ENCODE results near the gene ATRIP.

Gene ATRIP

DNA sequence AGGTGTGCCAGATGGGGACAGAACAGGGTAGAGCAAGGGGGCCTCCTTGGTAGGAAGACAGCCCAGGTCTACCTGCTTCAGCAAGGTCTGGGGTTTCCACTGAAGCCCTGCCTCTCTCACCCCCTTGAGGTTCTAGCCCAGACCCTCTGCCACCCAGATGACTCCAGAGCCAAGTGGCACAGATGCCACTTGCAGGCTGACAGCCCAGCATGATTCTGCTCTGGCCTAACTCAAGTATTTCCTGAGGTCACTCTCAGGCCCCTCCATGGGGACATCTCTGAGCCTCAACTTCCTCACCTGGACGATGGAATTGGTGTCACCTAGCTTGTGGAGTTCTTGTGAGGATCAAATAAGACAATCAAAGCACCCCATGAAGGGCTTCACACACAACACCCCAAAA, 40.6 kb upstream of the ATRIP start:
- no peaks in the 10 kb centered on the region for H3K36me3 ChIP-seq (replicated peaks)
- no peaks in the 10 kb centered on the region for H3K27me3 ChIP-seq (replicated peaks)
- H3K27ac ChIP-seq = no peak overlapping the region
- TF ChIP-seq, protein P1, sequence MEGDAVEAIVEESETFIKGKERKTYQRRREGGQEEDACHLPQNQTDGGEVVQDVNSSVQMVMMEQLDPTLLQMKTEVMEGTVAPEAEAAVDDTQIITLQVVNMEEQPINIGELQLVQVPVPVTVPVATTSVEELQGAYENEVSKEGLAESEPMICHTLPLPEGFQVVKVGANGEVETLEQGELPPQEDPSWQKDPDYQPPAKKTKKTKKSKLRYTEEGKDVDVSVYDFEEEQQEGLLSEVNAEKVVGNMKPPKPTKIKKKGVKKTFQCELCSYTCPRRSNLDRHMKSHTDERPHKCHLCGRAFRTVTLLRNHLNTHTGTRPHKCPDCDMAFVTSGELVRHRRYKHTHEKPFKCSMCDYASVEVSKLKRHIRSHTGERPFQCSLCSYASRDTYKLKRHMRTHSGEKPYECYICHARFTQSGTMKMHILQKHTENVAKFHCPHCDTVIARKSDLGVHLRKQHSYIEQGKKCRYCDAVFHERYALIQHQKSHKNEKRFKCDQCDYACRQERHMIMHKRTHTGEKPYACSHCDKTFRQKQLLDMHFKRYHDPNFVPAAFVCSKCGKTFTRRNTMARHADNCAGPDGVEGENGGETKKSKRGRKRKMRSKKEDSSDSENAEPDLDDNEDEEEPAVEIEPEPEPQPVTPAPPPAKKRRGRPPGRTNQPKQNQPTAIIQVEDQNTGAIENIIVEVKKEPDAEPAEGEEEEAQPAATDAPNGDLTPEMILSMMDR (IDR thresholded peaks at IDR 0.05; ENCODE audit: low read depth, low read length, missing control alignments) = no peak
- no peak for DNase-seq
- H3K4me3 ChIP-seq (ENCODE audit: low read depth, low read length) = no peak overlapping the region
- in situ Hi-C loops (cut with HindIII; ENCODE audit: low pct_ligation_motif_present, low sequenced_read_pairs) = no loop called here

DNA sequence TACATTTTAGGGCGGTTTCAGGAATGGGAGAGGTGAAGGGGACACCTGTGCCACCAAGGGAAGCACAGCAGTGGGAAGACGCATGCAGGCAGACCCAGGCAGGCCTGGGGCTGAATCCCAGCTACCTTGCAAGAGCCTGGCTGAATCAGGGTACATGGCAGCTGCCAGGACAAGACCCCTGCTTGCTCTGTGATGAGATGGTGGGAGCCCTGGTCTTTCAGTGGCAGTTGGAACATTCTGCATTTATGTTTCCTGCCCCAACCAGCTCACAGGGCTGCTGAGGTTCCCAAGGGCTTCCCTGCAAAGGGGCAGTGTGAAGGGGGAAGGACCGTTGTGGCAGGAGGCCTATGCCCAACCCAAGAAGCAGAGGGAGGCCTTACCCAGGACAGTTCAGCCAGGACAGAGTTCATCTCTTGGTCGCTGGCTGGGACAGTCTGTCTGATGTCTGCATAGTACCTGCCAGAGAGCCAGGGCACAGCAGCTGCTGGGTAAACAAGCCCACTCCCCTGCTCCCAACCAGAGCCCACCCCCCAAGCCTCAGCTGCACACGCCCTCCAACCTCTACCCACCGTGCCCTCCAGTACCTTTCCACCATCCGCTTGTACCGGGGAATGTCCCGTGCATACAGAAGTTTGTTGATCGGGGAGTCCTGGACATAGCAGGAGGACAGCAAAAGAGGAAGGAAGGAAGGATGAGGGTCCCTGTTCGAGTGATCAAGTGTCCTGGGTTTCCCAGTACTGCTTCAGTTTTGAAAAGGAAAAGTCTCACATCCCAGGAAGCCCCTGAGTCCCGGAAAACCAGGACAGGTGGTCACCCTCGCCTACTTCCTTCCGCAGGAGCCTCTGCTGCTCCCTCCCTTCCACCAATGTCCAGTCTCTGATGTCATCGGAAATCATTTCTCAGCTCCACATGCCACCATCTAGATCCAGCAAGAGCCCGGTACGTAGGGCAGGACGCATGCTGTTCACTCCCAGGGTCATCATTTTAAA, 39.8 kb upstream of the ATRIP start:
- no peak for DNase-seq
- no peak overlapping the region for H3K27ac ChIP-seq
- in situ Hi-C loops (cut with HindIII; ENCODE audit: low pct_ligation_motif_present, low sequenced_read_pairs) = no loop called here
- TF ChIP-seq, protein P1 (IDR thresholded peaks at IDR 0.05; ENCODE audit: low read depth, low read length, missing control alignments) = no peak
- no peak overlapping the region for H3K4me3 ChIP-seq (ENCODE audit: low read depth, low read length)
- H3K27me3 ChIP-seq (replicated peaks) = no peaks in the 10 kb centered on the region
- H3K36me3 ChIP-seq (replicated peaks) = no peaks in the 10 kb centered on the region

DNA sequence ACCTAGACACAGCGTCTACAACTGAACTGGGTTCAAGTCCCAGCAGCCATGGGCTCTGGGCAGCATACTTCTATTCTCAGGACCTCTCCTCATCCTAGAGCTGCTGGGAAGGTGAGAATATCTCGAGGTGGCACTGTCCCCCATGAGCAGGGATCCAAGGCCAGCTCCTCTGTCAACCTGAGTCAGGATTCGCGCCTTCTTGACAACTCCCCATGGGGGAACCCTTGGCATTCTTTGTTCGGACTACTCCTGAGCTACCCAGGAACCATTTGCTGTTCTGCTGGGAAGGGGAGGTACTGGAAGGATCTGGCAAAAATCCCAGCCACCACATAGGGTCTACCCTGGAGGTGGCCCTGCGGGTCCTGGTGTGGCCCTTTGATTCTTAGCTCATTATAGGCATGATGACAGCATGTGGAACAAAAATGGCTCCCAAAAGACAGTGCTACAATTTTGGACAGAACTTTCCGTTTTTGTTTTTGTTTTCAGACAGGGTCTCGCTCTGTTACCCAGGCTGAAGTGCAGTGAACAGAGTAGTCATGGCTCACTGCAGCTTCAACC, 38.9 kb upstream of the ATRIP start:
- no peak for DNase-seq
- Histone ChIP-seq H3K27ac (no peak overlapping the region), H3K36me3 (replicated peaks) (no peaks in the 10 kb centered on the region), H3K27me3 (replicated peaks) (no peaks in the 10 kb centered on the region), H3K4me3 (ENCODE audit: low read depth, low read length) (no peak overlapping the region)
- in situ Hi-C loops (cut with HindIII; ENCODE audit: low pct_ligation_motif_present, low sequenced_read_pairs) = no loop called here
- TF ChIP-seq, protein P1 (IDR thresholded peaks at IDR 0.05; ENCODE audit: low read depth, low read length, missing control alignments) = no peak

DNA sequence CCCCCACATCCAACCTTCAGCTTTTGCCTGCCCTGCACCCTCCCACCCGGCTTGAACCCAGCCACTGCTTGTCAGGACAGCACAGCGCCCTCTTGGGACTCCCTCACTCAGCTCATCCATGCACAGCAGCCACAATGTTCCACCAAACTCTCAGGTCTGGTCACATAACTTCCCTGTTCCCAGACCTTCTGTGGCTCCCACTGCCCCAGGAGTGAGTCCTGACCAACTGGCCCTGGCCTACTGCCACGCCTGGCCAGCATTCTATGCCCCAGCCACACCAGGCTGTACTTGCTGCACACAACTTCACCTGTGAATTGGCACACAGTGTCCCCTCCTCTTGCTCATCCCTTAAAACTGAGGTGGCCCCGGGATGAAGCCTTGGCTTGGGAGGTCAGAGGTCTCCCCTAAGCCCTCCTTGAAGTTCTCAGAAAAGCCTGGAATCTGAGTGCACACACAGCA, 37.7 kb upstream of the ATRIP start:
- Histone ChIP-seq H3K36me3 (replicated peaks) (no peaks in the 10 kb centered on the region), H3K27ac (no peak overlapping the region), H3K27me3 (replicated peaks) (no peaks in the 10 kb centered on the region), H3K4me3 (ENCODE audit: low read depth, low read length) (no peak overlapping the region)
- DNase-seq = no peak
- in situ Hi-C loops (cut with HindIII; ENCODE audit: low pct_ligation_motif_present, low sequenced_read_pairs) = no loop called here
- TF ChIP-seq, protein P1 (IDR thresholded peaks at IDR 0.05; ENCODE audit: low read depth, low read length, missing control alignments) = peak; percentile 26

DNA sequence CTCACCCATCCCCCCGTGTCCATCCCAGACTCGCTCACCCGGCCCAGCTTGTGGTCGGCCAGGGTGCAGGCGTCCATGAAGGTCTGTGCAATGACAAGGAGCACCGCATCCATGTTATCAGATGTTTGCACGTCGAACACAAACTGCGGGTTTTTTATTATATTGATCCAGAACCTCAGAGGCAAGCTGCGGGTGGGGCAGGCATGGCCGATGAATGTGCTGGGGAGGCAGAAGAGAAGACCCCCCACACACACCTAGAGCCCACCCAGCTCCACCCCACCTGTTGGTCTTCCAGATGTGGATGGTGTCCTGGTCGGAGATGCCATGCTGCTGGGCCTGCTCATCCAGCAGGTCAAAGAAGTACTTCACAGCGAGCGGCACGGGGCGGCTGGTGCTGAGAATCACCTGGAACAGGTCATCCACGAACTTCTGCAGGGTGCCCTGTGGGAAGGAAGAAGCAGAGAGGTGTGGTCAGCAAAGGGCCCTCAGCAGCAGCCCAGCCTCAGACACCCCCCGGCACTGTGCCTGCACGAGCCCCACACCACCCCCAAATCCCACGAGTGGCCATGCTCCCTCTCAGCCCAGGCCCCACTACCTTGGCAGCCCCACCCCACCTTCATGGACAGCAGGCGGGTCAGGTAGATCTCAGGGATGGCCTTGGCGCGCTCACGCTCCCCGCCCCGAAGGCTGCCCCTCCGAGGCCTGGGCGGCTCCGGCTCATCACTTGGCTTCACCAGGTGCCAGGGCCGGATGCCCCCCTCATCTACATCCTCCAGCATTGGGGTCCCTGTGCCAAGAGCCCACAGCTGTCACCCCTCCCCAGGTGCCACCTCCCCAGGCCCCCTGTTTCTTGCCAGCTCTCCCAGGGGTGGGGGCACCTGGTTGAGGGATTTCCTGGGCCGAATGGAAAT, 37.0 kb upstream of the ATRIP start:
- no peaks in the 10 kb centered on the region for H3K36me3 ChIP-seq (replicated peaks)
- TF ChIP-seq, protein P1 (IDR thresholded peaks at IDR 0.05; ENCODE audit: low read depth, low read length, missing control alignments) = no peak
- no peak overlapping the region for H3K27ac ChIP-seq
- H3K27me3 ChIP-seq (replicated peaks) = no peaks in the 10 kb centered on the region
- DNase-seq = no peak
- in situ Hi-C loops (cut with HindIII; ENCODE audit: low pct_ligation_motif_present, low sequenced_read_pairs) = no loop called here
- H3K4me3 ChIP-seq (ENCODE audit: low read depth, low read length) = no peak overlapping the region
